H9 (cell line): Measurements from ENCODE around the gene PAK5. TPM values are rescaled to one million over a fixed set of nuclear protein-coding genes. Genes with fewer than 3 reads are reported as not detected.

Experiments
- DNase-seq: peaks from one replicate; pipeline ENCODE4 v3.0.0-alpha.2; 2017
- H2AFZ ChIP-seq: one replicate; pipeline ENCODE4 v1.6.1; 2013; ENCODE audit warnings: mild to moderate bottlenecking, low read length, control low read depth, moderate library complexity
- H2AK5ac ChIP-seq: 2 replicates; pipeline ENCODE4 v1.6.1; 2013; ENCODE audit warnings: low read length, control low read depth, mixed read lengths; ENCODE audit not compliant: insufficient read length
- H2BK120ac ChIP-seq: one replicate; pipeline ENCODE4 v1.6.1; 2013; ENCODE audit warnings: low read depth, mild to moderate bottlenecking, low read length, control low read depth, inconsistent platforms; ENCODE audit not compliant: poor library complexity, severe bottlenecking
- H2BK12ac ChIP-seq: 2 replicates; pipeline ENCODE4 v1.6.1; 2013; ENCODE audit warnings: low read length, control low read depth, mixed read lengths, low read depth; ENCODE audit not compliant: insufficient read length
- H2BK15ac ChIP-seq: 2 replicates; pipeline ENCODE4 v1.6.1; 2013; ENCODE audit warnings: low read depth, low read length, control low read depth
- H2BK20ac ChIP-seq: one replicate; pipeline ENCODE4 v1.6.1; 2013; ENCODE audit warnings: low read depth, mild to moderate bottlenecking, low read length, control low read depth, inconsistent platforms; ENCODE audit not compliant: poor library complexity, severe bottlenecking
- H2BK5ac ChIP-seq: 2 replicates; pipeline ENCODE4 v1.6.1; 2013; ENCODE audit warnings: low read length, control low read depth, mixed read lengths; ENCODE audit not compliant: insufficient read length
- H3K14ac ChIP-seq: 2 replicates; pipeline ENCODE4 v1.6.1; 2013; ENCODE audit warnings: low read length, control low read depth; ENCODE audit not compliant: insufficient read depth
- H3K18ac ChIP-seq: 2 replicates; pipeline ENCODE4 v1.6.1; 2013; ENCODE audit warnings: low read depth, mild to moderate bottlenecking, mixed read lengths, low read length, control low read depth; ENCODE audit not compliant: insufficient read length
- H3K23ac ChIP-seq: 2 replicates; pipeline ENCODE4 v1.6.1; 2013; ENCODE audit warnings: low read length, control low read depth, mixed read lengths, low read depth; ENCODE audit not compliant: insufficient read length
- H3K23me2 ChIP-seq: 2 replicates; pipeline ENCODE4 v1.6.1; 2013; ENCODE audit warnings: low read depth, mild to moderate bottlenecking, mixed read lengths, low read length, control low read depth; ENCODE audit not compliant: insufficient read length, poor library complexity, severe bottlenecking
- H3K27ac ChIP-seq: 2 replicates; pipeline ENCODE4 v1.5.1; 2013; ENCODE audit warnings: low read length, control low read depth, mixed read lengths, low read depth; ENCODE audit not compliant: insufficient read length
- H3K27me3 ChIP-seq: 2 replicates; pipeline ENCODE4 v1.6.1; 2013; ENCODE audit warnings: low read length, control low read depth, inconsistent platforms; ENCODE audit not compliant: insufficient read depth
- H3K4ac ChIP-seq: 2 replicates; pipeline ENCODE4 v1.6.1; 2013; ENCODE audit warnings: low read depth, mild to moderate bottlenecking, control low read depth, inconsistent platforms, low read length, moderate library complexity
- H3K4me1 ChIP-seq: 2 replicates; pipeline ENCODE4 v1.6.1; 2013; ENCODE audit warnings: low read length, control low read depth, inconsistent platforms; ENCODE audit not compliant: insufficient read depth
- H3K4me2 ChIP-seq: 2 replicates; pipeline ENCODE4 v1.6.1; 2013; ENCODE audit warnings: low read length, control low read depth, mixed read lengths; ENCODE audit not compliant: insufficient read length, insufficient read depth
- H3K56ac ChIP-seq: 2 replicates; pipeline ENCODE4 v1.6.1; 2013; ENCODE audit warnings: low read depth, mild to moderate bottlenecking, mixed read lengths, low read length, control low read depth; ENCODE audit not compliant: insufficient read length
- H3K79me1 ChIP-seq: 2 replicates; pipeline ENCODE4 v1.6.1; 2013; ENCODE audit warnings: low read depth, mild to moderate bottlenecking, moderate library complexity, low read length, control low read depth, inconsistent platforms; ENCODE audit not compliant: insufficient read depth, poor library complexity, severe bottlenecking
- H3K79me2 ChIP-seq: 2 replicates; pipeline ENCODE4 v1.6.1; 2013; ENCODE audit warnings: low read length, control low read depth, inconsistent platforms; ENCODE audit not compliant: insufficient read depth
- H3K9ac ChIP-seq: 2 replicates; pipeline ENCODE4 v1.6.1; 2013; ENCODE audit warnings: low read length, control low read depth, mixed read lengths; ENCODE audit not compliant: insufficient read length; ENCODE audit errors: extremely low read depth
- H3K9me3 ChIP-seq: one replicate; pipeline ENCODE4 v1.6.1; 2013; ENCODE audit warnings: low read depth, low read length, inconsistent platforms; ENCODE audit not compliant: control insufficient read depth
- H3T11ph ChIP-seq: one replicate; pipeline ENCODE4 v1.6.1; 2013; ENCODE audit warnings: mild to moderate bottlenecking, low read length, control low read depth, inconsistent platforms
- H4K20me1 ChIP-seq: one replicate; pipeline ENCODE4 v1.6.1; 2013; ENCODE audit not compliant: control insufficient read depth, insufficient read length, insufficient read depth
- H4K5ac ChIP-seq: 2 replicates; pipeline ENCODE4 v1.6.1; 2013; ENCODE audit warnings: low read depth, mild to moderate bottlenecking, mixed read lengths, low read length, control low read depth; ENCODE audit not compliant: insufficient read length
- H4K8ac ChIP-seq: replicated peaks from 2 replicates; pipeline ENCODE4 v1.6.1; 2013; ENCODE audit warnings: low read length, control low read depth, mixed read lengths, low read depth; ENCODE audit not compliant: insufficient read length
- H4K91ac ChIP-seq: 2 replicates; pipeline ENCODE4 v1.6.1; 2013; ENCODE audit warnings: low read depth, mild to moderate bottlenecking, moderate library complexity, mixed read lengths, low read length, control low read depth; ENCODE audit not compliant: insufficient read length
- H3K27ac Mint-ChIP-seq, 3 experiments: 2 replicates in 2 of 3; 3 replicates in 1 of 3; pipeline ENCODE4 v1.8.0; 2020 to 2021; ENCODE audit warnings: mixed read lengths in 3 of 3, mild to moderate bottlenecking in 1 of 3, moderate library complexity in 1 of 3
- H3K27me3 Mint-ChIP-seq: 2 replicates; pipeline ENCODE4 v1.8.0; 2021; ENCODE audit warnings: low read depth, mild to moderate bottlenecking, moderate library complexity, mixed read lengths
- H3K36me3 Mint-ChIP-seq, 3 experiments: 2 replicates in 2 of 3; 3 replicates in 1 of 3; pipeline ENCODE4 v1.8.0; 2020 to 2021; ENCODE audit warnings: low read depth in 3 of 3, mixed read lengths in 3 of 3; ENCODE audit not compliant: insufficient read depth in 1 of 3
- H3K4me1 Mint-ChIP-seq, 2 experiments: 2 replicates each; pipeline ENCODE4 v1.8.0; 2020; ENCODE audit warnings: mixed read lengths in 2 of 2
- H3K4me3 Mint-ChIP-seq, 2 experiments: 2 replicates in 1 of 2; 3 replicates in 1 of 2; pipeline ENCODE4 v1.8.0; 2020 to 2021; ENCODE audit warnings: mild to moderate bottlenecking in 2 of 2, mixed read lengths in 2 of 2, moderate library complexity in 1 of 2
- H3K9me3 Mint-ChIP-seq, 2 experiments: 2 replicates in 1 of 2; 3 replicates in 1 of 2; pipeline ENCODE4 v1.8.0; 2020; ENCODE audit warnings: mild to moderate bottlenecking in 2 of 2, mixed read lengths in 2 of 2, moderate library complexity in 1 of 2
- CTCF ChIP-seq: fragments of 200-600 bp; sonication (generic); conservative IDR thresholded peaks from 3 replicates; pipeline ENCODE4 v1.8.0; 2021; ENCODE audit warnings: antibody characterized with exemption, mild to moderate bottlenecking
- WGBS: extraction: QIAGEN DNeasy Blood & Tissue Kit; methylation state at CpG from one replicate; pipeline ENCODE4 v1.1.7; 2013; ENCODE audit warnings: missing lambda C conversion rate, low lambda C conversion rate, mixed read lengths; ENCODE audit not compliant: insufficient read length; ENCODE audit errors: extremely low coverage; 5-methylcytosine and 5-hydroxymethylcytosine counted together
- total RNA-seq: library from RNA; stranded (reverse); gene quantifications from 2 replicates; pipeline ENCODE4 v1.2.1, GENCODE V29; 2021

Gene PAK5
- total RNA-seq, 1 experiment from 2014 or later = 0.20 TPM

- Histone ChIP-seq H2AK5ac (no peak overlapping the region), H3K14ac (no peak overlapping the region), H3K4ac (no peak overlapping the region), H3K18ac (no peak overlapping the region), H3K23ac (no peak overlapping the region), H4K8ac (no peak overlapping the region), H2BK5ac (no peak overlapping the region), H4K20me1 (no peaks in the 10 kb centered on the region), H3K79me2 (no peaks in the 10 kb centered on the region), H2AFZ (no peak overlapping the region), H2BK15ac (no peak overlapping the region), H2BK20ac (no peak overlapping the region), H3K4me1 (peaks cover 36% of the 10 kb centered on the region; the same call in 1 of the 2 replicates), H3K23me2 (no peaks in the 10 kb centered on the region), H3K79me1 (no peaks in the 10 kb centered on the region), H3K27me3 (peaks cover 7% of the 10 kb centered on the region; the same call in 1 of the 2 replicates), H2BK12ac (no peak overlapping the region), H3T11ph (no peak overlapping the region), H3K9ac (no peak overlapping the region), H3K9me3 (no peaks in the 10 kb centered on the region), H3K4me2 (no peak overlapping the region), H3K27ac (no peak overlapping the region), H2BK120ac (no peak overlapping the region), H4K5ac (no peak overlapping the region), H3K56ac (no peak overlapping the region), H4K91ac (no peak overlapping the region)
- DNase-seq = no peak
- H3K36me3 Mint-ChIP-seq = peaks cover 0 to 2% (median 0%) of the 10 kb centered on the region in 3 experiments; a peak in 2 of 7 replicates
- TF ChIP-seq CTCF = no peak
- WGBS = no CpG with 5 or more reads among the region's 1 CpG
- peaks cover 60% of the 10 kb centered on the region for H3K27me3 Mint-ChIP-seq
- peak overlapping the region in 1 of 3 experiments; percentile 89; a peak in 2 of 7 replicates for H3K27ac Mint-ChIP-seq
- peaks cover 0 to 2% of the 10 kb centered on the region in 2 experiments; a peak in 1 of 5 replicates for H3K9me3 Mint-ChIP-seq
- H3K4me3 Mint-ChIP-seq = no peak overlapping the region; a peak in 1 of 5 replicates
- peaks cover 58 to 60% of the 10 kb centered on the region in 2 experiments for H3K4me1 Mint-ChIP-seq
These were observed 263.0 kb downstream of the PAK5 start for GRCh38 chr20:9575836-9576235.
